Activated naive CD8-positive, alpha-beta T cell treated with anti-CD3 and anti-CD28 coated beads, Interleukin-2, amount 50 U/mL, for 16 hours (primary cell): ENCODE data around the gene NAV2.

Source experiments
- DNase-seq: peaks from one replicate; pipeline ENCODE4 v3.0.0-alpha.2; 2020; ENCODE audit warnings: low read depth, low spot score

Gene NAV2

DNA sequence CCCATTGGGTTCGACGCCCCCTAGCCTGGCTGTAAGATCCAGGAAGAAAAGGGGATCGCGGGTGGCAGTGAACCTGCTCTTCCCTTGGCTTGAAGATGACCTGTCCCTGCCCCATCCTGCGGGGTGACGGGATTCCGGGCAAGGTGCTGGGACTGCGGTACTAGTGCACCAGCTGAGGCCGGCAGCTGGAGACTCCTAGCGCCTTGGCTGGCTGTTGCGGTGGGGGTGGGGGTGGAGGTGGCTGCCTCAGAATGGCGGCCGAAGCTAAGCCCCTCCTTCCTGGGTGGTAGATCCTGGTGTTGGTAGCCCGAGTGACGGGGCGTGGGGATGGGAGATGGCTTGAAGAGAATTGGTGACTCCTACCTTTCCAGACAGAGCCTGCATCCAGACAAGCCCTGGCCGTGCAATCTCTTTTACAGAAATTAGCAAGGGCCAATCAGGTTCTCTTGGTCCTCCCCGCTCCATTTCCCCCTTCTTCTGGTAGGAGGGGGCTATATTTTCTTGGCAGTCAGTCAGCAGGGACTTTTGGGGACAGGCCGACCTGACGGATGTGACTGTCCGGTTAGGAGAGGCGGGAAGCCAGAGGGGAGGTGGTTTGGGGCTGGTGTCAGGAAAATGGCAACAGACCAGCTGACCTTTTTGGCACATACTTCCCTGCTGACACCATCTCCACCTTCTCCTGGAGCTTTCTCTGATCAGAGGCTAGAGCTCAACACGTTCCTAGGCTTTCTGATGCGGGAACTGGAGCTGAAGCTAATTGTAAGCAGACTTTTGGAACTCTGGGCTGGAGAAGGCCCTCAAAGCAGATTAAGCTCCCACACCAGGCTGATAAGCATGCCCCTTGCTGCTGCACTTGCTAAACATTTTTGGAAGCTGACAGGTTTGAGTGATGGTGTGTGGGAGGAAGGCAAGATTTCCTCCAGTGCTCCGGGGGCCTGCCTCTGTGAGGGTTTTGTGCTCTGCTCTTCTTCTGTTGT, 2.0 kb downstream of the NAV2 start:
- no peak for DNase-seq

DNA sequence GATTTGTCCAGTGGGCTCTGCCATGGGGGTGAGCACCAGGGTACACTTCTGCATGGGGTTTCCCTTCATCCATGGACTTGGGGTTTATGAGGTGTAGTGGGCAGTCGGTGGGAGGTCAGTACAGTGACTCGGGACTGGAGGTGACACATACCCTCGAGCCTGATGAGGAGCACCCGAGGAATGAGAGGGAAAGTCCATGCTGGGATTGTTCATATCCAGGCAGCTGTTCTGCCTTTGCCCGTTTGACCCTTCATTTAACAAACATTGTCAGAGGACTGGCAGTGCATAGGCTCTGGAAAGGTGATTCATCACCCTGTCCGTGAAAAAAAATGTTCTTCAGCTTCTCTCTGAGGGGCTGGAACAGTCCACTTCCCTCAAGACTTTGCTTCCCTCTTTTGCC, 2.7 kb downstream of the NAV2 start:
- no peak for DNase-seq

DNA sequence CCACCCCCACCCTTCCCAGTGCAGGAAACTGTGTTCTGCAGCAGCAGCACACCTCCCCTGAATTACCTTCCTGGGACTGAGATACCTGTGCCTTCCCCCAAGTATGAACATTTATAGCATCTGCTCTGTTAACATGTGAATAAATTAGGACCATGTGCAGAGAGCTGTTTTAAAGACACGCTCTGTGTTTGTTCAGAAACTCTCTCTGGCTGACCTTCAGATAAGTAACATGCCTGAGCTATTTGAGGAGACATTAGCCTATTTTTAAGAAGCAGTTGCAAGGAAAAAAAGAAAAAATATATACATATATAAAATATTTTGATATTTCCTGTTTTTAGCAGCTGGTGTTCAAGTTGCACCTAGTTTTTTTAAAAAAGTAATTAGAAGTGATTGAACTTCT, 5.4 kb downstream of the NAV2 start:
- DNase-seq: no peak

DNA sequence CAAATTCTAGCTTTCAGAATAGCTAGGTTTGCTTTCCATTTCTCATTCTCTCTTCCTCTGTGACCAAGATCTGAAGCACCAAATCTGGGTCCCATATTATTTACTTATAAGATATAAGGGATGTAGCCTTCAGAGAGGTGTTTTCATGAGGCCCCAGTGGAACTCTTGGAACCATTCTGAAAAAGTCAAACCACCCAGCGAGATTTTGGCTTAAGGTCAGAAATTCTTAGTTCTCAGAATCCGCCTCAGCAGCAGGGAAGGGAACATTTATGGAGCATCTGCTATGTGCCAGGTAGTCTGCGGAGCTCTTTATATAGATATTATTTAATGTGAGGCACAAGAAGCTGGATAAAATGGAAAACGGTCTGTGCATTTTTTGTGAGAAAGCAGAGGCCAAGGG, 6.3 kb downstream of the NAV2 start:
- no peak for DNase-seq

DNA sequence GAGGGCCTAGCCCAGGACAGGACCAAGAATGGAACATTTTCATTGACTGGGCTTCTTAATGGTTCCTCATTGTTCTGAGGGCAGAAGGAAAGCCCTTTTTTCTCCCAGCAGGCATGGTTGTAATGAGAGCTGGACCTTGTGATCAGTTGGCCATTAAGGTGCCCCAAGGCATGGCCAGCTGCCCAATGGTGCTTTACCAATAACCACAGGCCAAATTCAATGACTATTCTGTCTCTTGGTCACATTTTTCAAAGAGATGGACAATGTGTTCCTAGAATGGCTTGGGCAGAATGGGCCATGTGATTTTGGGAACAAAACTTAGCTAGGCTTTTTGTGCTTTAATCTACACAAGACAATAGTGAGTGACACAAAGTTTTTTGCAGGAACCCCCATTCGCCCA, 7.3 kb downstream of the NAV2 start:
- DNase-seq: no peak

DNA sequence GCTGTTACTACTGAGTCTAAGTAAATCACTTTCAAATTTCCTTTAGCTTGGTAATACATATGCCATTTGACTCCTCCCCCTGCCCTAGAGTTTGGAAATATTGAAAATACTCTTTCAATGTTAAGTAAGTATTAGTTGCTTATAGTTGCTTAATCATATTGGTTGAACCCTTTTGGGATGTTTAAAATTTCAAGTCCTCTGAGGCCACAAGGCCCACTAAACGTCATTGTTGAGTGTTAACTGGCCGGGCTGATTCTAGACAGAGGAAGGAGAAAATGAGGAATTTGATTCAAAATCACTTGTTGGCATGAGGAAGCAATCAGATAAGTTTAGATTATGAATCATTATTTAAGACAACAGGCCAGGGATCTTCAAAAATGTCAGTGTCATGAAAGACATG, 8.5 kb downstream of the NAV2 start:
- no peak for DNase-seq

DNA sequence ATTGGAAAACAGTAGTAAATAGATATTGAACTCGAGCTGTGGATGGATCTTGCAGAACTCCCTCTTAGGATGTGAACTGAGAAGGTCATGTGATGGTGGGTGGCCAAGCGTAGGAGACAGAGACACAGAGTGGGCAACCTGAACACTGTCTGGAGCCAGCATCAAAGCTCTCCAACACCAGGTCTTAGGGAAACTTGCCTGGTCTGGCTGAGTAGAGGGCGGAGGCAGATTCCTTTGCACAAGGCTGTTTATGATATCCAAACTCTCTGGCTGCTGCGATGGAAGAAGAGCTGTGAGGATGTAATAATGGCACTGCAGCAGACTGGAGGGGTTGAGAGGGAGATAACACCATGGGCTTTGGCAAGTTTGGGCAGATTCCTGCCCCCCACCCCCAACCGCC, 10.1 kb downstream of the NAV2 start:
- no peak for DNase-seq

DNA sequence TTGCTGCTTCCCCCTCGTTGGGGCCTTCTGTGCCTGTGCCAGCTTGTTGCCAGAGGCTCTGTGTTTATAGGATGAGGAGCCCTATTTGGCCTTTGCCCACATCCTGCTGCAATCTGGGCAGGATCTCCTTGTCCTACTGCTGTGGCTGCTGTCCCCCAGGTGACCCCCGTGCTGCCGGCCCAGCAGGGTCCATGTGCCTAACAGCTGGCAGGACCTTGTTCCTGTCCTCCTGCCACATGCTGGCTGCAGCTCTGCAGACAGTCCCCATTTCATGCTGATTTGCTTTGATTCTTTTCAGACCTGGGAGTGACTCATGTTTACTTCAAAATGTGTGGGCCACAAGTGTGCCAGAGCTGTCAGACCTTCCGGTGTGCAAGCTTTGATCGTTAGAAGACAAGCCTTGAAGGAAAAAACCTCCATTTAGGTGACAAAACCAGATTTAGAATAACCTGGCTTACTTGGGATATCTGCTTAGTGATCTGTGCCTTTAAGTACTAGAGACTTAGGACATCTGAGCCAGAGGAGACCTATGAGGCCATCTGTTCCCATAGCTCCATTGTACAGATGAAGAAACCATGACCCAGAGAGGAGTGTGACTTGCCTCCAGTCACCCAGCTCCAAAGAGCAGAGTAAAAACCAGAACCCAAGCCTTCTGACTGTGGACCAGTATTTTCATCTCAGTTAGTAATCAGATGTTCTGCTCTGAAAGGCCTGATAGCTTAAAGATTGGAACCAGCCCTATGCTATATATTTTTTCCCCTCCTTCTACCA, 11.1 kb downstream of the NAV2 start:
- DNase-seq: no peak

DNA sequence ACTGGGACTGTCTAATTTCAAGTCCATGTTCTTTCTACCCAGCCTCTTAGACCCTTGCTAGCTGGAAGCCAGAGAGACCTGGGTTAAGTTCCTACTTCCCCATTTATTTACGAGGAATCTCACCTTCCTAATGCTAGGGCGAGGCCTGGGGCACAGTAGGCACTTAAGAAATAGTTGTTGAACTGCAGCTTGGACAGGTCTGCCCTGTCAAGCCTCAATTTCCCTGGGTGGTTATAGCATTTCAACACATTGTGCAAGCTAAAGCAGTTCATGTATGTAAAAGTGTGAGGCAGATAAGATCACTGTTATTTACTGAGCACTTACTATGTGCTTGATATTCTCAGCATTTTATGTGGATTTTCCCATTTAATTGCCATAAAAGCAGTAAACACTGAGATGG, 12.1 kb downstream of the NAV2 start:
- no peak for DNase-seq

DNA sequence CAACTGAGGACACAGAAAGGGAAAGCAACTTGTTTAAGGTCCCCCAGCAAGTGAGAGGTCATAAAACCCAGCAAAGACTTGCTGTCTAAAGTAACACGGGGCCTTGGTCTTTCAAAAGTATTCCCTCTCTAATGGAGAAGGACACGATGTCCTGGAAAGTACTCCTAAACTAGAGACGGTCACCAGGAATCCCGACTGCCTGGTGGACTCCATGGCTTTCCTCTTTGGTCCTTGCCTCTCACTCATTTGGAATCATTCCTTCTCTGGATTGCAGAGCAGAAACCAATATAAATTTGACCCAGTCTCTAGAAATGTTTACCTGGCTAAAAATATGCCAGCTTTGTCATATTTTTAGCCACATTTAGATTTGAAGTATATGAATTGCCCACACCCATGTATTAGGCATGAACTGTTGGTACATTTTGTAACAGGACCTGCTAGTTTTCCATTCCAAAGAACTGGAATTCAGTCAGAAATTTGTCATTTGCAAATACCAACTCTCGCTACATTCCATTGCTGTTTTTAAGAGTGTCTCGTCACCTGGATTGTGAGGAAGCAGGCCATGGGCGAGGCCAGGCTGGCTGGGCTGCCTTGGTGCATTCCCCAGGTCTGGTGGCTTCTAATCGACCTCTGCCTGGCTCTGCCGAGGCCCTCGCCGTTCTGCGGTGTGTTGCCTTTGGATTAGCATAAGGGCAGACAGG, 12.9 kb downstream of the NAV2 start:
- no peak for DNase-seq

DNA sequence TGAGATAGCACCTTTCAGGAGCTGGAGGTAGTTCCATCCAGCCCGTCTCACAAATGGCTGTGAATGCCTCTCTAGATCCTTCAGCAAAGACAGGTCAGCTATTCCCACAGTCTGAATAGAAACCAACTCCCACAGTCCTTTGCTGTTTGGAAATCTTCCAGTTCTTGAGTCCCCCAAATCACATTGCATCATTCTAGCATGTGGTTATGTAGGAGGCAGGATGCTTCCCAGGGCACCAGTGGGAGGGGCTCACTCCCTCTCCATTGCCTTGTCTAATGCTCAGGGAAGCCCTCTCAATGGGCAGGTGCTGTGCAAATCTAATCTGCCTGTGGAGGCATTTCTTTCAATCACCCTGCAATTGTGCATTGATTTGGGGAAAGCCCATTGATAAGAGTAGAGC, 14.6 kb downstream of the NAV2 start:
- no peak for DNase-seq

DNA sequence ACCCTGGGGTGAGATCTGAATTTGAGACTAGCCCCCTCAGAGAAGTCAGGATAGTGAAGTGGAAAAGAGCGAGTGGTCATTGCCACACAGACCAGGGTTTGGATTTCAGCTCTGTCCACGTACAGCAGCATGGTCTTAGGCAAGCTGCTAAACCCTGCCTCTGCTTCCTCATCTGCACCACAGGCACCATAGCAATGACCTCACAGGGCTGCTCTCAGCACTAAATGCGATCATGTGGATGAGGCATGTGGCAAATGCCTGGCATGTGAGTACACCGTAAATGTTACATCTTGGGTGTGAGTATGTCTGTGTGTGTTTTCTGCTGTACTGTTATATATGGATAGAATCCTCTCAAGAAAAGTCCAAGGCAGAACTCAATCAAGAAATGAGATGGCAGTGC, 15.8 kb downstream of the NAV2 start:
- DNase-seq: no peak

DNA sequence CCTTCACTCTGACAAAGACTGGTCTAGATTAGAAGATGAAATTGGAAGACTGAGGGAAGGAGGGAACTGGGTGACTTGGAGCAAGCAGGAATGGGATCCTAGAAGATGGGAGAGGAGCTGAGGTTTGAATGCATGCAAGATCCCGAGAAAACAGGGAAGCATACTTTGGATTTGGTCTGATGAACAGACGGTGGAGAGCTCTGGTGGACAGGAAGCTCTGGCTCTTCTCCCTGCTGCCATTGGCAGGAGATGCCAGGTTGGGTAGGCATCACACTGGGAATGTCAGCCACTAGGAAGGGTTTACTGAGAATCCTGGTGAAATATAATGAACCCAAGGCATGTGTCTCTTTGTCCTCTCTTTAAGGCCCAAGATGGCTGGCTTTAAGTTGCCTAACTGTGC, 16.5 kb downstream of the NAV2 start:
- no peak for DNase-seq

DNA sequence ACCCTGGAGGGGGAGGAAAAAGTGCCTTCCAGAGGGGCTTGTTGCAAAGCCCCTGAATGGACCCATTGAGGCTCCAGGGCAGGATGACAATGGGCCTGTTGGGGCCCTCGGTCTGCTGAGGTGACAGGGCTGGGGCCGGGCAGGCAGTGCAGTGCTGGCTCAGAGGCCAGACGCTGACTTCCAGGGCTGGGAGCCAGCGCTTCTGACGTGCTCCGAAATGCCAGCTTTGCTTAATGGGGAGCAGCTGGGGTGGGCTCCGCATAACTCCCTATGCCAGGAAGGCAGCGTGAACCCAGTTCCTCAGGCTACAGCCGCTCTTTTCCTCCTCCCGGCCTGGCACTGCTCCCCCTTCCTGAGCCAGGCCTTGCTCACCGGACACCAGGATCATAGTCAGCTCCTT, 17.7 kb downstream of the NAV2 start:
- no peak for DNase-seq

DNA sequence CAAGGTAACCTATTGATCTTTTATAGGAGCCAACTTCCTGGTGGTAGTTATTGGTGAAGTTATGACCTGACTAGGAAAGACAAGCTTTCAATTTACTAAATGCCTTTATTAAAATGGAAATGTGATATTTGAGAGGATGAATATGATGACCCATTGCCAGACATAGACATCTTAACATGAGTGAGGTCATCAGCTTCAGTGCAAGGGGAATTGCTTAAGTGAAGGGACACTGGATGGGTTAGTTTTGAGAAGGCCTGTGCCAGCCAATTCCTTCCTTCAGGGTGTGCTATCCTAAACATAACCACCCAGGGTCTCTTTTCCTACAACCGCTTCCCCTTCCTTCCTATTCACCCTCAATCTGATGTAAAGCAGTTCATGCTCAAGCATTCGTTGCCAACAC, 21.5 kb downstream of the NAV2 start:
- DNase-seq: no peak

DNA sequence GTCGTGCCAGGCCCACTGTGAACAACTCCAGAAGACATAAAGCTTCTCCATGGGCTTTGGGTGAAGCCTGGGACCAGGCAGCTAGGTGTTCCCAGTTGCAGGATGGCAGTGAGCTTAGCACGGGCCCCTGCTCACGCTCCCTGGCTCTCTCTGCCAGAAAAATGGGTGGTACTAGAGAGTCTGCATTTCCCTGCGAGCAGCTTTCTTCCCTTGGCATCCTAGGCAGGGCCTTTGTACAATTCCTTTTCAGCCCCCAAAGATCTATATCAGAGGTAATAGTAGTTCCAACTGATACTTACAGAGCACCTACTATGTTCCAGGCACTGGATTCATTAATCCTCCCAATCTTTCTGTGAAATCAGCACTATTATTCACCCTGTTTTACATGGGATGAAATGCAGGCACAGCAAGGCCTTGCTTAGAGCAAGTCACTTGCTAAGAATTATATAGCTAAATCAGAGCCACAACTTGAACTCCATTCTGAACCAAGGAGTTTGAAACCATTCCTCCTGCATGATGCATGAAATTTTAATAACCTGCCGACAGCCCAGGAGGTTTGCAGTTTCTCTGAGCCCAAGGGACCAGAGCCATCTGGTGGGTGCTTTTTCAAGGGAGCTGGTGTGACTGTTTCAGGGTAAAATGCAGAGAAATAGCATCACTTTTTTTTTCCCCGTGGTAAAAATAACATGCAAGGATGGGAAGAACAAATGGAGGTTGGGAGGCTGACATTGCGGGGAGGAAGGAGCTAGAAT, 22.7 kb downstream of the NAV2 start:
- no peak for DNase-seq

DNA sequence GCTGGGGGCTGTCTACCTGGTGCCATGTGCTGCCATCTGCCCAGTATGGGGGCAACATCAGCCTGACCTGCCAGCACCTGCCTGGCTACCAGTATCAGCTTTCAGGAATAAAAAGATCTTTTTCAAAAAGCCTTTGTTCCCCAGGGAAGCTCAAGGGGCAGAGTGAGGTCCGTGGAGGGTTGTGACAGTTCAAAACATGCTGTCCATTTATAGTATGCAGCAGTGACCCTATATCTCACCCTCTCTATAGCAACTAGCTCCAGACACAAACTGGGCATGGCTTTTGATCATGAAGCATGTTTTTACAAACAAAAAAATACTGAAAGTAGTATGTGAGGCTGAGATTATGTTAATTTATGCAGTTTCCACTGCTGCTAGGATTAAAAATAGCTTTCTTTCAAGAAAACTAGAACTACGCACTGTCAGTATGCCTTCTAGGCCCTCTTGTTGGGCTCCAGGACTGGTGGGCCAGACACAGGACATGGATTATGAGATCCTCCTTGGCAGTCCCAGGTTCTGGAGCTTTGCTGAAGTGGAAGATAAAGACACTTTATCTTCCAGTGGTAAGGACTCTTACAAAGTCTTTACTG, 23.4 kb downstream of the NAV2 start:
- no peak for DNase-seq

DNA sequence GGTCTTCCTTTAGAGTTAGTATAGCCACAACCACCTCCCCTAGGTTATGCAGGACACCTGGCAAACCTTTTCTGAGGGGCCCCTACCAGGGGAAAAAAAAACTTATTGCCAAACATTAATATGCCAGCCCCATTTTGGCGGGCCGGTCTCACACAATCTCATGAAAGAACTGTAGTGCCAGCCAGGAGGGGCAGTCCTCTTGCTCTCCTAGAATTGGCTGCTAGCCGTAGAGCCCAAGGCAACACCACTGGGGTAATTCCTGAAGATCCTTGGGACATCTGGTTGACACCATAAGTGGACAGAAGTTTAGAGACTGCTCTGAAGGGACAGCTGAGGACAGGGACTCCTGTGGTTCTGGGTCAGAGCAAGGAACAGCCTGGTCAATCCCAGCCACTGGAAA, 24.2 kb downstream of the NAV2 start:
- no peak for DNase-seq

DNA sequence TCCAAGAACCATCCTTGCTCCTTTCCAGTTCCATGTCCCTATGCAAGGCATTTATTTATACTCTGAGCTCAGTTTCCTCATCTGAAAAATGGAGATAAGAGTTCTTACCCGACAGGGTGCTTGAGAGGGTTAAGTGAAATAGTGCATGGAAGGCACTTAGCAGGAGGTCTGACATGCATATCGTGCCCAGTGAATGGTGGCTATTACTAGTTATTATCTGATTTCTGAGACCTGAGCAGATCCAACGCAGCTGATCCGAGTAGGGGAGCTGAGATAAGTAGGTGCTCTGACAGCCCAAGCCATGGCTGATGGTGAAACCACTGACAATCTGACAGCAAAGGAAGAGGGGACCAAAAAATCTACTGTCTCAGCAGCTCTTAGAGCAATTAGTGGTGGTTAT, 24.9 kb downstream of the NAV2 start:
- no peak for DNase-seq

DNA sequence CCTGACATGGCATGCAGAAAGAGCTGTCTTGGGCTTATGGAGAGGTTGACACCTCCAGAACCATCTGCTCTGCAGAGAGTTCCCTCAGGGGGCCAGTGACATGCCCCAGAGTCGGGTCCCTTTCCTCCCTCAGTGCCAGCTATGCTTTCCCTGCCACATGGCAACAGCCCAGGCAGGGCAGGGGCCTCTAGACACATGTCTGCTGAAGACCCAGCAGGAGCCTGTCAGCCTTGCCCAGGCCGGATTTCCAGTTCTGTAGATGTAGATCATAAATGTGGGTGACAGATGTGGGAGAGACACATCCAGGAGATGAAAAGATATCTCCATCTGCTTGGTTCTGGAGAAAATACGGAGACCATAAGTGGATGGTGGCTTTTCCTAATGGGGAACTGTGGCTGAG, 25.5 kb downstream of the NAV2 start:
- DNase-seq: no peak

DNA sequence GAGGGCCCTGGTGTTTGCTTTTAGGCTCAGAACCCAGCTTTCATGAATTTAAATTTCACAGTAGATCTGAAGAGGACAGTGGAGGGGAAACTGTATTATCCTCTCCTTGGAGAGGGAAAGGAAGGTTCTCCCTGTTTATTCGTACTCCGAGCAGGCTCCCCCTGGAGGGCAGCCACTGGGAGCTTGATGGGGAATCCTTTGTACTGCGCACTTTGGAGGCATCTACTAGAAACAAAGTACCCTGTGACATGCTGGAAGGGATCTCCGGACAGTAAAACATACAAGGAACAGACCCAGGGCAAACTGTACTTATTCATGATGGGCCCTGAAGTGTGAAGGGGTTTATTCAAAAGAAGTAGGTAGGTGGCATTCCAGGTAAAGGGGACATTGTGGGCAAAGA, 27.2 kb downstream of the NAV2 start:
- no peak for DNase-seq
